DMS53 treated with DMSO at 0.1 percent for 48 hours (cell line): ENCODE data around the gene MPRIP.

Source experiments
- DNase-seq: peaks from one replicate; lab custom pipeline; 2025; ENCODE audit not compliant: unreplicated experiment; lab: John Stamatoyannopoulos, UW

MPRIP gene

DNA sequence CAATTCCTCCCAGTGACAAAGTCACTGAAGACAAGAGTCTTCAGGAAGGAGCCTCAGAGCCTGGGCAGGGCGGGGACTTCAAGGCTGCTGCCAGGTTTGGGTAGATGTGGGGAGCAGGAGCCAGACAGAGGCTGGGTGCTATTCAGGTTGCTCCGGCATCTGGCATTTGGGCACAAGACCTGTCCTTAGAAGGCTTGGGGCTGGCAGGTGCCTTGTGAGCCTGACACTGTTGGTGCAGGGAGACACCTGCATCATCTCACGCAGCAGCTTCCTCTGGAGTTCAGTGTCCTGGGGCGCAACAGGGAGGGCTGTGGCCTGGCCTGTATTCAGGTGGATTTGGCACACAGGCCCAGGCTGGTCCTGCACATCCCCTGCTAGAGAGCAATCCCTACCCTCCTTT lies 65.0 kb downstream of the MPRIP start:
- no peak for DNase-seq

DNA sequence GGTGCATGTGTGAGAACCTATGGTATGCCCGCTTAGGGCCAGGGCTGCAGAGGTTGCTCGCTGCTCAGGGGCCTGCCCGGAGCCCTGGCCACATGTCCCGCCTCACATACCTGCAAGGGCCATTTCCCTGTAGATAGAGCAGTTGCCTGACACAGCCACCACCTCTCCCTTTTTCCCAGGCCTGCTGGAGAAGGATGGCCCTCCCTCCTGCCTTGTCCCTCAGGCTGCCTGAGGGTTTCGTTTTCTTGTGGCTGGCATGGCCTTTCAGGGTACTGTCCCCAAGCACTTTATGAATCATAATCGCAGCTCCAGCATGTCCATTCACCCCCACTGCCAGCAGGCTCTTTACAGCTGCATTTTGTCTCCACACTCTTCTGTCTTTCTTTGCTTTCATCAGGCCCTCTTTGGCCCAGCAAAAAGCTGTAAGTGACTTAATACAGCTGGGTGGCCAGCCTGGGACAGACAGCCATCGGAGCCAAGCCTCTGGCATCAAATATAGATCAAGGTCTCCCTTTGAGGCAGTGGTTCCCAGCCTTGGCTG lies 65.7 kb downstream of the MPRIP start:
- no peak for DNase-seq

DNA sequence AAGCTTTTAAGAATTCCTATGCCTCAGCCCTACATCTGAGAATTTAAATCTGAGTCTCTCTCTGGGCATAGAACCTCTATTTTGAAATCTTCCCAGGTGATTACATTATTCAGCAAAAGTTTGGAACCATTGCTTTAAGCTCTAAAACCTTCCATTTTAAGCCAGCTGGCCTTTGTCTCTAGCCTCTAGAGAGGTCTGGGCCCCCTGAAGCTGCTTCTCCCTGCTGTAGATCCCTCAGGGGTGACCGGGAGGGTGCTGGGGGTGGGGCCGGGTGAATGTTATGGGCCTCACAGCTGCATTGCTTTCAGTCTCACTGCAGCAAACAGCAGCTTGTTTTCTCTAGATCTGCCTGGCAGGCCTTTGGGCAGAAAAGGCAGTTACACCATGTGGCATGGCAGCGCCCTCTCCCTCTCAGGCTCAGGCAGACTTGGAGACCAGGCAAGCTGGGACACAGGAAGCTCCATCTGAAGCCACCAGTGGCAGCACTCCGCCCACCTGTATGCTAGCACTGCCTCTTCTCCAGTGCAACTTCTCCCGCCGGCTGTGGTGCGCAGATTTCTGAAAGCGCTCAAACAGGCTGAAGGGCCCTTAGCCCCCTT lies 66.3 kb downstream of the MPRIP start:
- DNase-seq, result no peak

DNA sequence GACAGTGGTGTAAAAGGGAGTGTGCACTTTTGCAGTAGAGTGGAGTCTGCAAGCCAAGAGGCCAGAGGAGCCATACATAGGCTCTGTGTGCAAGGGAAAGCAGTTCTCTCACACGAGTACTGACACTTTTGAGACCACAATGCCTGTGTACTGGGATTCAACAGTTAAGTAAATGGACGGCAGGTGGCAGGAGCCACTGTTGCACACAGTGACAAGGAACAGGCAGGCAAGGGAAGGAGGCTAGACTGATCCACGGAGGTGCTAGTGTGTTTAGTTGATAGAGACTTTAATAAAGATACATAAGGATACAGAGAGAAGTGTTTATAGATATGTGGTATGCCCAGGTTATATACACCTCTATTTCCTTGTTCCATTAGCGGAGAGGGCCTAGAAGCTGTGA lies 67.0 kb downstream of the MPRIP start:
- DNase-seq, result no peak

DNA sequence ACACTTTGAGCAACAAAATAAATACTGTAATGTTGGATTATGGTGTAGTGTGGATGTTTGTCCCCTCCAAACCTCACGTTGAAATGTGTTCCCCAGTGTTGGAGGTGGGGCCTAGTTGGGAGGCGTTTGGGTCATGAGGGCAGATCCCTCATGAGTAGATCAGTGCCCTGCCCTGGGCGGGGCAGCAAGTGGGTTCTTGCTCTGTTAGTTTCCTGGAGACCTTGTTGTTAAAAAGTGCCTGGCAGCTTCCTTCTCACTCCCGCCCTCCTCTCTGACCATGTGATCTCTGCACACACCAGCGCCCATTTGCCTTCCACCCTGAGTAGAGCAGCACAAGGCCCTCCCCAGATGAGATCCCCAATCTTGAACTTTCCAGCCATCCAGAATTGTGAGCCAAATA lies 67.7 kb downstream of the MPRIP start:
- DNase-seq, result no peak

DNA sequence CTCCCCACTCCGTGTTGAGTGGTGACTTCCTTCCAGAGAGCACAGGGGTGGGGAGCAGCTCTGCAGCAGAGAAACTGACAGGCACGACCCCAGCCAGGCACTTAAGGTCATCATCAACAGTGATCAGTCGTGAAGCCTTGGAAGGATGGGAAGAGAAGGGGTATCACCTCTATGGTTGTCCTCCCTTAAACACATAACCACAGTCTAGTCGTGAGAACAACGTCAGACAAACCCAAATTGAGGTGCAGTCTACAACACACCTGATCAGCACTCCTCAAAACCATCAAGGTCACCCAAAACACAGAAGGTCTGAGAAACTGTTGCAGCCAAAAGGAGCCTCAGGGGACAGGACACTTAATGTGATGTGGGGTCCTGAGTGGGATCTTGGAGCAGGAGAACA lies 68.3 kb downstream of the MPRIP start:
- DNase-seq, result no peak

DNA sequence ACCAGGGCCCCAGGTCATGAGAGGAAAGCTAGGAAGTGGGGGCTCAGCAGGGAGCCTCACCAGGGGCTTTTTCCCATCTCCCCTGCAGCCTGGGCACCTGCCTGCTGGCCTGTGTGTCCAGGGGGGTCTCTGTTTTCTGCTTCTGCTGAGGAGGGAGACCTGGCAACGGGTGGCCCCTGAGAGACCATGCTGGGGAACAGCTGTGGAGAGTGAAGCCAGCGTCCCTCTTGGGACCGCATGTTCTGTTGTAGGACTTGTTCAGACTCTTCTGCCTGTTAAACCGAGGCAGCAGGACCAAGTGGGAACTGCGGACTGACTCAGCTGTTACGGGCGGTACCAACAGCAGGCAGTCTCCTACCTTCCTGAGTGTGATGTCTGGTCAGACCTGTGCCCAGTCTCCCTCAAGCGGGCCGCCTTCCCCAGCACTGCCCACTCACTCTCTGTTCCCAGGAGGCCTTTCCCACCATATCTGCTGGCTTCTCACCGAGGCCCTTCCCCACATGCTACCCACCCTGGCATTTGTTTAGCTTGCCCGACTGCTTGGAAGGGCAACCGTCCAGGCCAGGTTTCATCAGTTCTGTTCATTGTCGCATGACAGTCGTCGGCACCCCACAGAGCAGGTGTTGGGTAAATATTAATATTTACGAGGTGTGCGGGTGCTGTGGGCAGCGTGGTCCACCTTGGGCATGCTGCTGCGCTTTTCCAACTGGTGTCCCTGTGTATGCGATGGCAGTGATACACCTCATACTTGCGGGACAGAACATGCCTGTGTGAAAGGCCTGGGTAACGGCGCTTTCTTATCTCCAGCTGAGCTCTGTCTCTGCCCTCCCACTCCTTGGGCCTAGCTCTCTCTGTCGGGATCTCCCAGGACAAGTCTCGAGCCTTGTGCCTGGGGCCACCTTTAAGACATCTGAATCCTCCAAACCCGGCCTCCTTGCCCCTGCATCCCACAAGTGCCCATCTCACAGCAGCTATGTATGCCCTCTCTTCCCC lies 69.4 kb downstream of the MPRIP start:
- no peak for DNase-seq

DNA sequence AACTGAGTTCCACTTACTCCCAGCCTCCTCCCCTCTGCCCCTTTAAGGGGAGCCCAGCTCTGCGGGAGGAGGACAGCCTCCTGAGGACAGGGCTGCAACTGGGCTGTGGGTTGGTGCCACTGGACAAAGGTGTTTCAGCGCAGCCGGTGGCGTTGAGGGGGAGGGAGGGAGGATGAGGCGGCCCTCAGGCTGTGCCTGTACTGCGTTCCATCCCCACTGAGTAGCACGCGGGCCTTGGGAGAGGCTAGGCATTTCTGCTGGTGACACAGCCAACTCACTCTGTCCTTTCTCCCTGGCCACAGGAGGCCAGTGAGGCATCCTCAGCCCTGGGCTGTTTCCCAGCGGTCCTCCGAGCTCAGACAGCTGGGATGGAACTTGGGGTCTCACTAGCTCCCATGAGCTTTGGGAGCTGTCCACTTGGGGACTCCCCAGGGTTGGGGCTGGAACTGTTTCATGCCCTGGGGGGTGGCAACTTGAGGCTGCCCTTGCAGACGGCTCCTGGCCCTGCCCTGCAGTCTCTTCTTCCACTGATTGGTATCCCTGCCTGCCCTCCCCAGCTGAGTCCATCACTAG lies 70.5 kb downstream of the MPRIP start:
- DNase-seq, result no peak

DNA sequence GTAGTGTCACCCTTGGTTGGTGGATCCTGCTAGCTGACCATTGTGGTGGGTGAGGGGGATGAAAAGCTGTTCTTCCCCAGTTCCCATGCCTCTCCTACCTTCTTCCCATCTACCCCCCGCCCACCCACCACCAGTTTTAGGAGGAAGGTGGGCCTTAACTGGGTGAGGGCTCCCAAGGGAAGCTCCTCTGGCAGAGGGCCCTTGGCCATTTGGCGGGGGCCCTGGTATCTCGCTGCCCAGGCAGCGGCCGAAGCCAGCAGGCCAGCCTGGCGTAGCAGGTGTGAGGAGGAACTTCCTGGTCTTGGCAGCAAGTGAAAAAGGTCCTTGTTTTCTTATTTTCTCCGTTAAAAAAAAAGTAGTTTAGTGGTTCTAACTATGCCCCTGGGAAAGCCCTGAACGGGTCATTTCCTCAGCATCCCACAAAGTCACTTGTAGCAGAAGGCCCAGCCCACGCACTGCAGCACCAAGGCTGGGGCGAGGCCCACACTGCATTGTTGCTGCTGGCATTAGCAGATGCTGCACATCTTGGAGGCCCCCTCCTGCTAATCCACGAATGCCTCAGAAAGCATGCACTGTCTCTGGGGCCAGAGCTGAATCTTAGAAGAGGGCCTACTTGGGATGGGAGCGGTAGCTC lies 72.5 kb downstream of the MPRIP start:
- DNase-seq, result no peak

DNA sequence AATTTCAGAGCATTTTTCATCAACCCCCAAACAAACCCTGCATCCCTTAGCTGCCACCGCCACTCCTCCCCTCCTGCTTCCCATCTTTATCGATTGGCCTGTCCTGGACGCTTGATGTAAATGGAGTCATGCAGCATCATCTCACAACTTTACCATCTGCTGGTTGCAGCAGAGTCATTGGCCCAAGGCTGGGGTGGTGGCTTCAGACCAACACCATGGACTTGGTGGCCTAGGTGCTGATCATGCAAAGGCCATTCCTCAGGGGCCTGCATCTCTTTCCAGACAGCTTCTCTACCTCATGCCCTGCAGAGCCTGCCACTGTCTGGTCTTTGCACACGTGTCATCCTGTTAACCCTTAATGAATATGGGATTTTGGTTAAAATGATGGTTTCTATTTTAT lies 73.4 kb downstream of the MPRIP start:
- no peak for DNase-seq

DNA sequence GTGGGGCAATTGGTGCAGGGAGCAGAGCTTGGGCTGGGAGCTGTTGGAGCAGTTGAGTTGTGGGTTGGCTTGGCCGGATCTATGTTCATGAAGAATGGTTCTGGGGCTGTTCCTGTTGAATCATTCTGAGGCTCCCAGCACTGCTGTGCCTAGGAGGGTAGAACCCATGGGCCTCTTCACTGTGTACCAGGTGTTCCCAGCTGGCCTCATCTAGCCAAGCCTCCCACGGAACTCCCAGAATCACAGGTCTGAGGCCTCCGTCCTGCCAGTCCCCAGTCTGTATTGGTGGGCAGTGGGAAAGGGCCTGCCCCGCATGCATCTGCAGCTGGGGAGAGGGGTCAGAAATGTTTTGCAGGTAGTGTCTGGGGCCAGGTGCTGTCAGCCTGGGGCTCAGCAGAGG lies 74.1 kb downstream of the MPRIP start:
- DNase-seq, result no peak

DNA sequence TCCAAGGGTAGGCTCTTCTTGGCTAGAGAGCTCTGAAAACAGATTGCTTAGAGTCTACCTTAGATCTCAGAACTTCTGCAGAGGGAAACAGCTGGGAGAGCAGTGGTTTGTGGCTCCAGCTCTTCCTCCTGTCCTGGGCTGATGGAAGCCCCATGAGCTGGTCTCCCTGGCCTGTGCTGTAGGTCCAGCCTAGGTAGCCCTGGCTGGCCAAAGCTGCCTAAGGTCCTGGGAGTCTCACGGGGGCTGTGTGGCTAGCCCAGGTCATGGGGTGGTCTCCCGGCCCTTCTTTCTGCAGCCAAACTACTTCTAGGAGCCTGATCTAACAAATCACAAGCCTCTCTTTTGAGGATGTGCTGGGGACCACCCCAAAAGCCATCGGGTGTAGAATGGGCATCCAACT lies 75.7 kb downstream of the MPRIP start:
- no peak for DNase-seq

DNA sequence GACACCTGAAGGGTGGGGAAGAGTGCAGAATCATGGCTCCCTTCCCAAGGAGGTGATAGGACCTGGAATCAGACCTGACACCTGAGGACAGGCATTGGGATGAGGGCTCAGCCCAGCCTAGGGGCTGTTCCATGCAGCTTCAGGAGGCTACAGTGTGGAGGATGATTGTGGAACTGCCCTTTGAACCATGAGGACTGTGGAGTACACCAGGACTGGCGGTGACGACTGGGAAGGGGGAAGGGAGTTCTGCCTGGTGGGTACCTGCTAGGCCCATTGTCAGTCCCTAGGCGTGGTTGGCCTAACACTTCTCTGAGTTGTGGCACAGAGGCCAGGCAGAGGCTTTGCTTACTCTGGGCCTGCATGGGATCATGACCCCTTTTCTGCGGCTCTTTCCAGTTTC lies 76.1 kb downstream of the MPRIP start:
- no peak for DNase-seq

DNA sequence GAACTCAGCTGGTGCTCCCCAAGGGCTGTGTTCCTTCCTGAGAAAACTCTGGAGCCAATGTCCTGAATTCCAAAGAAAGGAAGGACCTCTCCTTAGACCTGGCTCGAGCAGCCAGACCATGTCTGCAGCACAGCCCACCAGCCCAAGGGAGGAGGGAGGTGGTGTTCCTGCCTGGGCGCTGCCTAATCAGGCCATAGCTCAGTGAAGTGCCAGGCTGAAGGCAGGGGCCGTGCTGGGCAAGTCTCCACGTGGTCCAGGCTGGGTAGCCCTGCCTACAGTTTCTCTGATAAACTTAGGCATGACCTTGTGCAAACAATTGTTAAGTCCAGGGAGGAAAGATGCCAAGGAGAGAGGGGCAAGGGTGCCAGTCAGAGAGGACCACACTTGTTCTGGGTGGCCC lies 76.8 kb downstream of the MPRIP start:
- DNase-seq, result no peak

DNA sequence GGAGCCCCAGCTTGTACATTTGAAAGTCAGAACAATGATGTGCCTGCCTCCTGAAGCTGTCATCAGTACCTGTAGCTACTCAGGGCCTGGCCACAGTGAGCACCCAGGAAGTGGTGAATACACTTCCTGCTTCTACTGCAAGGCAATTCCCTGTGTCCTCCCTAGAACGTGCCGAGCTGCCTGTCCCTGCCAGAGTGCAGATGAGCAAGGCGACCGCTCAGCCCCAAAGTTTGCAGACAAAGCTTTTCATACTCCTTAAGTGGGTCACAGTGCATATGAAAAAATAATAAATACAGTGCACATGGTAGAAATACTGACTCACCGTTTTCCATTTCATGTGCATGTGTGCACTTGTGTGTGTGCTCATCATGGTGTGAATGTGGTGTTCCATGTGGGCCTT lies 77.3 kb downstream of the MPRIP start:
- no peak for DNase-seq

DNA sequence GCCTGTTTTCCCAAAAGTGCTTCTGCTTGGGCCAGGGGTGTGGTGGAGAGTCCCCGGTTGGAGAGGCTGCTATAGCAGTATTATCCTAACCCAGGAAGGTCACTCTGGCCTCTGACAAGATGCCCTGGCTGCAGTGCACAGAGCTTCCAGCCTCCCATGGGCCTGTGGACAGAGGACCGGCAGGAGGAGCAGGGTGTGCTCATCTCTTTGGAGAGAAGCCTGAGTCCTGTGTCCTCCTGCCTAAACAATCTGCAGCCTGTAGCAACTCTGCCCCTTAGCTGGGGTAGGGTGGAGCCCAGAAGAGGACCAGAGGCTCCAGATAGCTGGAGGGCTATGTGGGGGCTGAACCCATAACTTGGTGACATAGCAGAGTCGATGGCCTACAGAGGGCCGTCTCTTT lies 78.0 kb downstream of the MPRIP start:
- no peak for DNase-seq

DNA sequence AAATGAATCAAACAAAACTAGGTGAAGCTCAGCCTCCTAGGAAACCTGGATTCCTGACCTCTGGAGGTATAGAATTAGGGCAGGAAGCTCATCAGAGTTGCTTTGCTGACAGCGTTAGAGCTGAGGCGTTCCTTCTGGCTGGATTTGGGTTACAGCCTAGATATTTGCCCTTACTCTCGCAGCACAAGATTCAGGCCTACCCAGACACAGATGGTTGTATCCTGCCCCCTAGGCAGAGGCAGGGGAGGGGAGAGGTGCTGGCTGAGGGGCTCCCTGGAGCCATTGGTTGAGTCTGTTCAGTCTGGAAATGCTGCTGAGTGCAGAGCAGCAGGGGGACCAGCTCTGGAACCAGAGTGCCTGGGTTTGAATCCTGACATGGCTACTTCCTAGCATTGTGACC lies 78.4 kb downstream of the MPRIP start:
- DNase-seq, result no peak

DNA sequence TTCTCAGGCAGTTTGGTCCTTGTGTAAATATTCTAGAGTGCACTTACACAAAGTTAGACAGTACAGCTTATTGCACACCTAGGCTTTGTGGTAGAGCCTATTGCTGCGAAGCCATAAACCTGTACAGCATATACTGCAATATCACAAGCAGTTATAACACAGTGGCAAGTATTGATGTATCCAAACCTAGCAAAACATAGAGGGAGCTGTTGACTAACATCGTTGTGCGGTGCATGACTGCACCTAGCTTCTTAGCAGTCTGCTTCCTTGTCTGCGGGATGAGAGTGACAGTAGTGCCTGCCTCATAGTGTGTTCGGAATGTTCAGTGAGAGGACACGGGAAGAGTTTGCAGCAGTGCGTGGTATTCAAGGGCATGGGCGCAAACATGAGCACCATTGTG lies 78.9 kb downstream of the MPRIP start:
- no peak for DNase-seq

DNA sequence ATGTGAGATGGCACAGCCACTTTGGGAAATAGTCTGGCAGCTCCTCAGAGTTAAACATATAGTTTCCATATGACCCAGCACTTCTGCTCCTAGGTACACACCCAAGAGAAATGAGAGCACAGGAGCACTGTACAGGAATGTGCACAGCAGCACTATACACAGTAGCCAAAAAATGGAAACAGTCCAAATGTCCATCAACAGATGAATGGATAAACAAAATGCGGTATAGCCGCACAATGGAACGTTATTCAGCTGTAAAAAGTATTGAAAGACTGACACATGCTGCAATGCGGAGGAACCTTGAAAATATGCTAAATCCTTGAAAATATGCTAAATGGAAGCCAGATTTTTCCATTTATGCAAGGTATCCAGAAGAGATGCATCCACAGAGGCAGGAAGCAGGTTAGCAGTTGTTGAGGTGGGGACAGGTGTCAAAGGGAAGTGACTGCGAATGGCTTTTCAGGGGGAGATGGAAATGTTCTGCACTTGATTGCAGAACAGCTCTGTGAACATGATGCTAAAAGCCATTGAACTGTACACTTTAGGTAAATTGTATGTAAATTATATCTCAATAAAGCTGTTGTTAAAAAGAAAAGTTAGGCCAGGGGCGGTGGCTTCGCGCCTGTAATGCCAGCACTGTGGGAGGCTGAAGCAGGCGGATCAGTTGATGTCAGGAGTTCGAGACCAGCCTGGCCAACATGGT lies 80.7 kb downstream of the MPRIP start:
- DNase-seq, result no peak

DNA sequence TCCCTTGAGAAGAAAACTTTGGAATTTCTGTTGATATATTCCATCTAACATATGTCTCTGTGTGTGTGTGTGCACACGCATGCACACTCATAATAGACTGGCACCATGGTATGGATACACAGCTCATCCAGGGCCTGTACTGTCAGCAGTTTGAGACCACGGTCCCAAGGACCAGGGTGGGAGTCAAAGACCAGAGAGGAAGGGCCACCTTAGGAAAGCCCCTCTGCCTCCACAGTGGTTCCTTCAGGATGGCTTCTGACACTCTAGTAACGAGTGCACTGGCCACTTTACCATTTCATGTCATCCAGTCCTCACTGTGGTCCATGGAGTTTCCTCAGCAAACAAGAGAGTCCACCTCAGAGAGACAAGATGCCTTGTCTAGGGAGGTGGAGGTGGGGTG lies 82.1 kb downstream of the MPRIP start:
- no peak for DNase-seq
